Skeletal muscle tissue (tissue), 4 donors: Measurements from ENCODE around the gene KITLG. TPM values are rescaled to one million over a fixed set of nuclear protein-coding genes. Genes with fewer than 3 reads are reported as not detected.
"Not testable (repeated sequence)": the region's sequence is repeated elsewhere in the genome, so short reads cannot be mapped to it uniquely, and the experiment has no call there.

Experiments used
- H3K27ac ChIP-seq: one replicate; pipeline ENCODE4 v1.7.0; 2013; ENCODE audit warnings: mild to moderate bottlenecking, low read depth, low read length, inconsistent platforms
- H3K27me3 ChIP-seq, 3 donors: one replicate each; pipeline ENCODE4 v1.7.0; 2013; ENCODE audit warnings: low read length in 3 of 3; ENCODE audit not compliant: control insufficient read depth in 3 of 3, insufficient read depth in 3 of 3
- H3K36me3 ChIP-seq, 3 donors: one replicate each; pipeline ENCODE4 v1.7.0; 2013; ENCODE audit warnings: low read length in 3 of 3; ENCODE audit not compliant: control insufficient read depth in 3 of 3, insufficient read depth in 3 of 3
- H3K4me1 ChIP-seq, 3 donors: one replicate each; pipeline ENCODE4 v1.7.0; 2013; ENCODE audit warnings: low read length in 3 of 3, mild to moderate bottlenecking in 3 of 3; ENCODE audit not compliant: control insufficient read depth in 3 of 3, insufficient read depth in 3 of 3
- H3K4me3 ChIP-seq, 3 donors: one replicate each; pipeline ENCODE4 v1.7.0; 2013; ENCODE audit warnings: low read length in 3 of 3
- H3K9ac ChIP-seq, 3 donors: one replicate each; pipeline ENCODE4 v1.7.0; 2013; ENCODE audit warnings: low read length in 3 of 3, mild to moderate bottlenecking in 3 of 3, moderate library complexity in 2 of 3, low read depth in 1 of 3
- H3K9me3 ChIP-seq, 3 donors: one replicate each; pipeline ENCODE4 v1.7.0; 2013; ENCODE audit warnings: low read length in 3 of 3; ENCODE audit not compliant: control insufficient read depth in 3 of 3
- total RNA-seq: library from RNA; depleted of rRNA; stranded (reverse); fragments of >200 nt; gene quantifications from one replicate; pipeline ENCODE4 v1.2.3, GENCODE V29; 2014
- donor health status: Osteomylitis.

Gene KITLG
- total RNA-seq, 1 donor from 2014 or later: 14.6 TPM

GRCh38 chr12:88469154-88469553 is 111.1 kb downstream of the KITLG start:
- no peaks in the 10 kb centered on the region for H3K9me3 ChIP-seq
- H3K27ac ChIP-seq: no peak overlapping the region
- H3K9ac ChIP-seq: no peak overlapping the region

GRCh38 chr12:88468581-88468980 is 111.7 kb downstream of the KITLG start:
- H3K9me3 ChIP-seq: no peaks in the 10 kb centered on the region
- no peak overlapping the region for H3K27ac ChIP-seq
- H3K36me3 ChIP-seq: no peaks in the 10 kb centered on the region
- no peaks in the 10 kb centered on the region for H3K27me3 ChIP-seq
- H3K4me3 ChIP-seq: no peak overlapping the region
- peaks cover 0 to 4% (median 3%) of the 10 kb centered on the region in 3 donors for H3K4me1 ChIP-seq
- H3K9ac ChIP-seq: no peak overlapping the region

More at GRCh38 chr12:88469154-88469553, 111.1 kb downstream of the KITLG start:
- no peaks in the 10 kb centered on the region for H3K27me3 ChIP-seq
- no peak overlapping the region for H3K4me3 ChIP-seq
- H3K4me1 ChIP-seq: peaks cover 0 to 4% (median 3%) of the 10 kb centered on the region in 3 donors
- no peaks in the 10 kb centered on the region for H3K36me3 ChIP-seq

GRCh38 chr12:88466708-88467107 is 113.6 kb downstream of the KITLG start:
- not testable (repeated sequence) for H3K27ac ChIP-seq, H3K9me3 ChIP-seq, H3K4me3 ChIP-seq, H3K9ac ChIP-seq, H3K36me3 ChIP-seq, H3K27me3 ChIP-seq, H3K4me1 ChIP-seq

GRCh38 chr12:88458327-88458726 is 121.9 kb downstream of the KITLG start:
- no peak overlapping the region for H3K9ac ChIP-seq
- H3K9me3 ChIP-seq: no peaks in the 10 kb centered on the region
- H3K27me3 ChIP-seq: no peaks in the 10 kb centered on the region

GRCh38 chr12:88453323-88453722 is 126.9 kb downstream of the KITLG start:
- Histone ChIP-seq H3K4me1 (no peaks in the 10 kb centered on the region), H3K9me3 (no peaks in the 10 kb centered on the region), H3K36me3 (no peaks in the 10 kb centered on the region), H3K4me3 (no peak overlapping the region), H3K27me3 (no peaks in the 10 kb centered on the region), H3K9ac (no peak overlapping the region), H3K27ac (no peak overlapping the region)

More at GRCh38 chr12:88458327-88458726, 121.9 kb downstream of the KITLG start:
- H3K4me3 ChIP-seq: no peak overlapping the region
- H3K4me1 ChIP-seq: no peaks in the 10 kb centered on the region
- H3K36me3 ChIP-seq: no peaks in the 10 kb centered on the region
- H3K27ac ChIP-seq: no peak overlapping the region

- H3K27me3 ChIP-seq: no peaks in the 10 kb centered on the region
- no peak overlapping the region for H3K27ac ChIP-seq
- no peak overlapping the region for H3K4me3 ChIP-seq
- H3K9me3 ChIP-seq: no peaks in the 10 kb centered on the region
- no peak overlapping the region for H3K9ac ChIP-seq
- H3K4me1 ChIP-seq: no peaks in the 10 kb centered on the region
- no peaks in the 10 kb centered on the region for H3K36me3 ChIP-seq
These were observed 129.1 kb downstream of the KITLG start for GRCh38 chr12:88451205-88451604.

- Histone ChIP-seq H3K4me1 (no peaks in the 10 kb centered on the region), H3K36me3 (no peaks in the 10 kb centered on the region), H3K9me3 (no peaks in the 10 kb centered on the region), H3K9ac (no peak overlapping the region), H3K27me3 (no peaks in the 10 kb centered on the region), H3K4me3 (no peak overlapping the region), H3K27ac (no peak overlapping the region)
These were observed 130.1 kb downstream of the KITLG start for GRCh38 chr12:88450136-88450535.

DNA sequence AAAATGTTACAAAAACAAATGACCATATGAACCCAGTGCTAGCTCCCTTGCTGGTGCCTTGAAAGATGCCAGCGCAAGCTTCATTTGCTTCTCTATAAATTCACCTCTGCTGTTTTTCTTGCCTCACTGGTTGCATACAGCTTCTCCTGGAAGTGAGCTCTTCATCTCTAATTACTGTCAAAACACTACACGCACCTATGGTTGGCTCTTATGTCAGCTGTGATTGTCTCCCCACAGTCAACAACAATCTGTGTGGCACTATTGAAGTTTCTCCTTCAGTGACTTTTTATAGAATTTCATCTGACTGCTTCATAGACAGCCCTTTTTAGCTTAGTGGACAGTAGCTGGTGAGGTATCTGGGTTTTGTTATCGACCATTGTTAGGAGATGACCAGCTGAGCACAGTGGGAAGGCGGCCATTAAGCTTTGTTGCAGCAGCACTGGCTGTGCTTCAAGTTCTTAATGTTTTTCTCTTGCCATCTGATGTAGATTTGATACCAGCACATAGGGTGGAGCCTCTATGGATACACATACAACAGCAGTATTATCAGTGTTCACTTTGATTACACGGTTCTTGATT is 131.8 kb downstream of the KITLG start:
- no peak overlapping the region for H3K4me3 ChIP-seq
- H3K27ac ChIP-seq: no peak overlapping the region
- no peaks in the 10 kb centered on the region for H3K27me3 ChIP-seq
- no peaks in the 10 kb centered on the region for H3K9me3 ChIP-seq
- H3K9ac ChIP-seq: no peak overlapping the region
- H3K36me3 ChIP-seq: no peaks in the 10 kb centered on the region
- no peaks in the 10 kb centered on the region for H3K4me1 ChIP-seq

GRCh38 chr12:88445705-88446394 is 134.4 kb downstream of the KITLG start:
- Histone ChIP-seq H3K9me3 (no peaks in the 10 kb centered on the region), H3K27me3 (no peaks in the 10 kb centered on the region), H3K36me3 (no peaks in the 10 kb centered on the region), H3K9ac (no peak overlapping the region), H3K4me1 (no peaks in the 10 kb centered on the region), H3K4me3 (no peak overlapping the region), H3K27ac (no peak overlapping the region)

DNA sequence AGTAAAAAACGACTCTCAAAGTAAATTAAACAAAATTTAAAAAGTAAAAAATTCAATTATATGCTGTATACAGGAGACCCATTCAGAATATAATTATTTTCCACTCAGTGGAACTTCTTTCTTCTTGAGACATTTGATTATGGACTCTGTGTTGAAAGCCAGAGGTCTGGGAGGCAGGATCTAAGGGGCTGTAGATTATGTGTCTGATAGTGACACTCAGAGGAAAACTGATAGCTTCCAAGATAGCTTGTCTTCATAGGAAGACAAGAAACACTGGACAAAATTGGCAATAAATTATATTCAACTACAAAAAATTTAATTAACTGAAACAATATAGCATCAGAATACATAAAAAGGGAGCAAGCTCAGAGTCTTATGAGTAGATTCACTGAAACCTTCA is 135.8 kb downstream of the KITLG start:
- Histone ChIP-seq H3K9me3 (no peaks in the 10 kb centered on the region), H3K4me3 (no peak overlapping the region), H3K4me1 (no peaks in the 10 kb centered on the region), H3K36me3 (no peaks in the 10 kb centered on the region), H3K9ac (no peak overlapping the region), H3K27me3 (no peaks in the 10 kb centered on the region), H3K27ac (no peak overlapping the region)
